ENCODE data around the gene IZUMO1.

IZUMO1 gene

GRCh38 chr19:48755787-48756186, 9.1 kb upstream of the IZUMO1 start:
- TF ChIP-seq CTCF (conservative IDR thresholded peaks at IDR 0.05) (no peak), ZFX (IDR thresholded peaks at IDR 0.05) (no peak)
- H3K27ac ChIP-seq, result no peak overlapping the region

GRCh38 chr19:48755084-48755641, 8.5 kb upstream of the IZUMO1 start, which contains the start of gene FGF21:
Gene FGF21, plus strand, starts transcription at chr19:48755524. Its CDS starts 713 bp downstream, at chr19:48756237.
- TF ChIP-seq ZFX (IDR thresholded peaks at IDR 0.05), result no peak
- TF ChIP-seq CTCF (conservative IDR thresholded peaks at IDR 0.05), result no peak
- no peak within 1 kb of the TSS for H3K27ac ChIP-seq

- H3K27ac ChIP-seq, result peak within 1 kb of the TSS; percentile 87
- TF ChIP-seq CTCF (conservative IDR thresholded peaks at IDR 0.05), result no peak; the same call in 1 of the 2 replicates
- TF ChIP-seq ZFX (IDR thresholded peaks at IDR 0.05), result 0 out of 2 replicates have a peak, but pooled peaks have one; percentile 11
Observed at GRCh38 chr19:48752496-48753365, 6.0 kb upstream of the IZUMO1 start, which contains the start of gene FUT1. Gene FUT1, minus strand, starts transcription at chr19:48752641. Its CDS starts 1,360 bp downstream, at chr19:48751281.

GRCh38 chr19:48751845-48752495, 5.3 kb upstream of the IZUMO1 start:
- peak overlapping the region; percentile 87 for H3K27ac ChIP-seq

GRCh38 chr19:48750771-48751504, 4.2 kb upstream of the IZUMO1 start:
- TF ChIP-seq CTCF (conservative IDR thresholded peaks at IDR 0.05) (no peak), ZFX (IDR thresholded peaks at IDR 0.05) (no peak)
- H3K27ac ChIP-seq, result no peak overlapping the region; the same call in 1 of the 2 replicates

More at GRCh38 chr19:48751845-48752495, 5.3 kb upstream of the IZUMO1 start:
- no peak for TF ChIP-seq CTCF (conservative IDR thresholded peaks at IDR 0.05)
- TF ChIP-seq ZFX (IDR thresholded peaks at IDR 0.05), result no peak

GRCh38 chr19:48750351-48750750, 3.6 kb upstream of the IZUMO1 start:
- TF ChIP-seq ZFX (IDR thresholded peaks at IDR 0.05) (no peak), CTCF (conservative IDR thresholded peaks at IDR 0.05) (no peak)
- no peak overlapping the region for H3K27ac ChIP-seq
